Measurements from ENCODE around the gene FAM120A. TPM values are rescaled to one million over a fixed set of nuclear protein-coding genes. Genes with fewer than 3 reads are reported as not detected.

Gene FAM120A
- polyA plus RNA-seq, 4 donors = 36.2 to 85.8 (median 65.6) TPM

DNA sequence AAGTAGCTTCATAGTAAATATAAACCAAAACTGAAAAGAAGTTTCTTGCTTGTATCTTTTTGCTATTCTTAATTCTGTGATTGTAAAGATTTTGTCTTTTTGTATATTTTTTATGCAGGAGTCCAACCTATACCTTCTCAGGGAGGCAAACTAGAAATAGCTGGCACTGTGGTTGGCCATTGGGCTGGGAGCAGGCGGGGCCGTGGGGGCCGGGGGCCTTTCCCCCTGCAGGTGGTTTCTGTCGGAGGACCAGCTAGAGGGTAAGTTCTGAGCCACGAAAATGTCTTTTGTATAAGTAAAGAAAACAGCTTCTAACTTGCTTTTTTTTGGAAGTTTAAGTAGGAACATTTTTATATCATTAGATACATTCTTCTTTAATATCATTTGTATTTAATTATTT lies 109.5 kb downstream of the FAM120A start:
- H3K4me1 ChIP-seq (ENCODE audit: control insufficient read depth in 3 of 3, insufficient read depth in 2 of 3, low read depth in 1 of 3, low read length in 2 of 3) = no peaks in the 10 kb centered on the region
- no peak overlapping the region for H3K4me3 ChIP-seq (ENCODE audit: low read depth in 1 of 3, low read length in 3 of 3)
- no peaks in the 10 kb centered on the region for H3K9me3 ChIP-seq (ENCODE audit: control insufficient read depth in 2 of 2, insufficient read depth in 1 of 2, low read depth in 1 of 2, low read length in 1 of 2)
- no peak overlapping the region for H3K27ac ChIP-seq (ENCODE audit: low read depth in 1 of 3, low read length in 2 of 3)
- FAIRE-seq (no peak), DNase-seq (no peak)
- 86 to 88% (median 86%) methylated on average over 5 of the region's 5 CpGs for WGBS, 3 donors
- peaks cover 27 to 56% (median 30%) of the 10 kb centered on the region in 3 donors for H3K36me3 ChIP-seq (ENCODE audit: control insufficient read depth in 3 of 3, insufficient read depth in 2 of 3, low read depth in 1 of 3, low read length in 3 of 3)
- no peaks in the 10 kb centered on the region for H3K27me3 ChIP-seq (ENCODE audit: control insufficient read depth in 3 of 3, insufficient read depth in 3 of 3, low read length in 3 of 3)

DNA sequence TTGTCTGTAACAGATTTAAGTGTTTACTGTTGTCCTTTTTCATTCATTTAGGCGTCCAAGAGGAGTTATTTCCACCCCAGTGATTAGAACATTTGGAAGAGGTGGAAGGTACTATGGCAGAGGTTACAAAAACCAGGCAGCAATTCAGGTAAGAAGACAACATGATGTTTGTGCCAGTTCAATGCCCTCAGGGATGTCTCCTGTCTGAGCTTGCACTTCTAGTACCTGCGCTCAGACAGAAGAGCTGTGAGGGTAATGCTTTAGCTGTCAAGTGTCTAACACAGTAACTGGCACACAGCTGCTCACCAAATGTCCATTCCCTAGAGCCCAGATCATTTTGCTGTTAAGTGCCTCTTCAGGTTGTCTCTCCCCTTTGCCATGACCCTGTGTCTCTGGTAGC lies 110.7 kb downstream of the FAM120A start:
- no peak overlapping the region for H3K4me3 ChIP-seq (ENCODE audit: low read depth in 1 of 3, low read length in 3 of 3)
- WGBS, 3 donors = 89 to 95% (median 91%) methylated on average over 2 of the region's 2 CpGs
- H3K4me1 ChIP-seq (ENCODE audit: control insufficient read depth in 3 of 3, insufficient read depth in 2 of 3, low read depth in 1 of 3, low read length in 2 of 3) = peaks cover 0 to 5% (median under 1%) of the 10 kb centered on the region in 3 donors
- no peaks in the 10 kb centered on the region for H3K9me3 ChIP-seq (ENCODE audit: control insufficient read depth in 2 of 2, insufficient read depth in 1 of 2, low read depth in 1 of 2, low read length in 1 of 2)
- no peak overlapping the region for H3K27ac ChIP-seq (ENCODE audit: low read depth in 1 of 3, low read length in 2 of 3)
- H3K36me3 ChIP-seq (ENCODE audit: control insufficient read depth in 3 of 3, insufficient read depth in 2 of 3, low read depth in 1 of 3, low read length in 3 of 3) = peaks cover 23 to 52% (median 30%) of the 10 kb centered on the region in 3 donors
- H3K27me3 ChIP-seq (ENCODE audit: control insufficient read depth in 3 of 3, insufficient read depth in 3 of 3, low read length in 3 of 3) = no peaks in the 10 kb centered on the region
- DNase-seq (no peak), FAIRE-seq (no peak)

DNA sequence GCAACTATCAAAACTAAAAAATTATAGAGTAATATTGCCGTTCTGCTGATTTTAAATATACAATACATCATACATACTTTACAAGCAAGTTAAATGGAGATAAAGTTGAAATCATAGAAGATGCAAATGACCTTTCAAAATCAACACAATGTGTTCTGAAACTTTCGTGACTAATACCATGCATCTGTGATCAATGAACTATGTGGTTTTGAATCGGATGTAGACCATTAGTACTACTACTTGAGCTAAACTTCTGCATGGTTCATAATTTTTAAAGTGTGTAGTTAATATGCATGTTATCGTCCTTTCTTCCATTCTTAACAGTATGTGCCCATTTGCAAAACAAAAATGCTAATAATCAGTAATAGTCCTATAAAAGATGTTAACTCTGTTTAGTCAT lies 113.6 kb downstream of the FAM120A start:
- no peak for FAIRE-seq
- 72 to 88% (median 79%) methylated on average over 4 of the region's 4 CpGs for WGBS, 3 donors

DNA sequence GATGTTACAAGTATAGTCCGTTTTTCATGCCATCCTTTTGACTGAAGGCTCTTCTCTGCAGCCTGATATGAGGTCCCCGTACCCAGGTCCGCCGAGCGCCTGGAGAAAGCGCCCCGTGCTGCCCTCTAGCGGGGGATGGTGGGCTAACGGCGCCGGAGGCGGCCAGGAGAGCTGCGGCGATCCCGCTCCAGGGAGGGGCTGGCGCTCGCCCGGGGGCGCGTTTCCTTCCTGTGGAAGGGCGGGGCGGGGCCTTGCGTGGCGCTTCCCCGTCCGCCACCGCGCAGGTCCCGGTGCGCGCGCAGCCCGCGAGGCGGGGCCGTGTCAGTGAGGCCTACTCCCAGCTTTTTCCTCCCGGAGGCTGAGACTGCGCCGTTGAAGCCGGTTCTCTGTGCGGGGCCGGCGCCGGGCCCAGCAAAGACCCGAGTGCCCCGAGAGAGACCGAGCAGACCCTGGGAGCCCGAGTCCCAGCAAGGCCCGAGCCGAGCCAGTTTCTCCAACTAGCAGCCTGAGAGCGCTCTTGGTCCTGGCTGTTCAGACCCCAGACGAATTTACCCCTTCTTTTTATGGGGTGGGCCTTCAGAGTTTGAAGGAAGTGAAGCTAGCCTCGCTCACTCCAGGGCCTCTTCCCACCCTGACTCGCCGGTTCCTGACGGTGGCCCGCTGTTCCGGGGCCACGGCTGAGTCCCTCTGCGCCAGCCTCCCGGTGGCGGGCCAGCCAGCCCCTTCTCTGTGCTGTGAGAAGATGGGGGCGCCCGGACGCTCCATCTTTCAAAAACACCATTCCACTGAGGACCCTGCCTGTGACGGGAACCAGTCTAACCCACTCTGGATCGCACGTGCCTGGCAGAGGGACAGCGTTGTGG lies 115.2 kb downstream of the FAM120A start:
- no peaks in the 10 kb centered on the region for H3K27me3 ChIP-seq (ENCODE audit: control insufficient read depth in 3 of 3, insufficient read depth in 3 of 3, low read length in 3 of 3)
- no peaks in the 10 kb centered on the region for H3K9me3 ChIP-seq (ENCODE audit: control insufficient read depth in 2 of 2, insufficient read depth in 1 of 2, low read depth in 1 of 2, low read length in 1 of 2)
- peaks cover 0 to 10% (median 5%) of the 10 kb centered on the region in 3 donors for H3K4me1 ChIP-seq (ENCODE audit: control insufficient read depth in 3 of 3, insufficient read depth in 2 of 3, low read depth in 1 of 3, low read length in 2 of 3)
- FAIRE-seq = no peak
- peaks cover 11 to 19% (median 11%) of the 10 kb centered on the region in 3 donors for H3K36me3 ChIP-seq (ENCODE audit: control insufficient read depth in 3 of 3, insufficient read depth in 2 of 3, low read depth in 1 of 3, low read length in 3 of 3)
- 1 to 3% (median 2%) methylated on average over 48 to 69 of the region's 69 CpGs for WGBS, 3 donors
- H3K4me3 ChIP-seq (ENCODE audit: low read depth in 1 of 3, low read length in 3 of 3) = peak overlapping the region; percentile 52 to 71 (median 68)
- DNase-seq = peak; percentile 97 to 99
- H3K27ac ChIP-seq (ENCODE audit: low read depth in 1 of 3, low read length in 2 of 3) = peak overlapping the region; percentile 91 to 97 (median 94)

More for the DNA sequence above, 113.6 kb downstream of the FAM120A start:
- Histone ChIP-seq H3K36me3 (ENCODE audit: control insufficient read depth in 3 of 3, insufficient read depth in 2 of 3, low read depth in 1 of 3, low read length in 3 of 3) (peaks cover 11 to 27% (median 11%) of the 10 kb centered on the region in 3 donors), H3K4me1 (ENCODE audit: control insufficient read depth in 3 of 3, insufficient read depth in 2 of 3, low read depth in 1 of 3, low read length in 2 of 3) (peaks cover 0 to 10% (median 5%) of the 10 kb centered on the region in 3 donors), H3K27me3 (ENCODE audit: control insufficient read depth in 3 of 3, insufficient read depth in 3 of 3, low read length in 3 of 3) (no peaks in the 10 kb centered on the region), H3K4me3 (ENCODE audit: low read depth in 1 of 3, low read length in 3 of 3) (no peak overlapping the region), H3K9me3 (ENCODE audit: control insufficient read depth in 2 of 2, insufficient read depth in 1 of 2, low read depth in 1 of 2, low read length in 1 of 2) (no peaks in the 10 kb centered on the region), H3K27ac (ENCODE audit: low read depth in 1 of 3, low read length in 2 of 3) (no peak overlapping the region)
- no peak for DNase-seq

DNA sequence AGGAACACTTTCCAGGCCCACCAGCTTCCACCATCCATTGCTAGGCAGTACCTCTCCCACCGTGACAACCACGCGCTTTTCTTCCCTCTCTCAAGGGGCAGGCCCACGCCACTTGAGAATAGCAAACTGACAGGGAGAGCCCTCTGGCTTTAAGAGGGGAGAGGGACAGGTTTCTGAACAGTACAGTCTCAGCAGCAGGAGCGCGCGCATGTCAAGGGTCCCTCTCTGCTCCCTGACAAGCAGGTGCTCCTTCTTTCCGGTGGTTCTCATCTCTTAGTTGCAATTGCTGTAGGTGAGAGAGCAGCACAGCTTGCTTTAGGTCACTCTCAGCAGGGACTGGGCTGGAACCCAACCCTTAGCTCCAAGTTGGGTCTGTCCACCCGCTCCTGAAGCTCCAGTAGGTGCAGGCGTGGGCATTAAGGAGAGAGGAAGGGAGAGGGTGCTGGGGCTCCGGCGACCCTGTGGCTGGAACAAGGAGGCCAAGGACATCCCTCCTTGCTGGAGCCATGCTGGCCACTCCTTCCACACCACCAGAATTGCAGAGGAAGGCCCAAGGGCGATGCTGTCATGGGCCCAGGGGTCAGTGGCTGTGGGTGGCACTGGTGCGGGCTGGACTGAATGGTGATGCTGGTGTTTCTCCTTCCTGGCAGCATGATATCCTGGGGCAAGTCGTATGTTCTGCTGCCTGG lies 115.9 kb downstream of the FAM120A start:
- Histone ChIP-seq H3K36me3 (ENCODE audit: control insufficient read depth in 3 of 3, insufficient read depth in 2 of 3, low read depth in 1 of 3, low read length in 3 of 3) (peaks cover 6 to 16% (median 7%) of the 10 kb centered on the region in 3 donors), H3K4me1 (ENCODE audit: control insufficient read depth in 3 of 3, insufficient read depth in 2 of 3, low read depth in 1 of 3, low read length in 2 of 3) (peaks cover 0 to 10% (median 5%) of the 10 kb centered on the region in 3 donors), H3K9me3 (ENCODE audit: control insufficient read depth in 2 of 2, insufficient read depth in 1 of 2, low read depth in 1 of 2, low read length in 1 of 2) (no peaks in the 10 kb centered on the region), H3K27ac (ENCODE audit: low read depth in 1 of 3, low read length in 2 of 3) (peak overlapping the region; percentile 91 to 97 (median 94)), H3K27me3 (ENCODE audit: control insufficient read depth in 3 of 3, insufficient read depth in 3 of 3, low read length in 3 of 3) (no peaks in the 10 kb centered on the region), H3K4me3 (ENCODE audit: low read depth in 1 of 3, low read length in 3 of 3) (peak overlapping the region in 2 of 3 donors; percentile 68 to 71)
- FAIRE-seq (no peak), DNase-seq (no peak)
- 65 to 67% (median 66%) methylated on average over 15 of the region's 15 CpGs for WGBS, 3 donors

DNA sequence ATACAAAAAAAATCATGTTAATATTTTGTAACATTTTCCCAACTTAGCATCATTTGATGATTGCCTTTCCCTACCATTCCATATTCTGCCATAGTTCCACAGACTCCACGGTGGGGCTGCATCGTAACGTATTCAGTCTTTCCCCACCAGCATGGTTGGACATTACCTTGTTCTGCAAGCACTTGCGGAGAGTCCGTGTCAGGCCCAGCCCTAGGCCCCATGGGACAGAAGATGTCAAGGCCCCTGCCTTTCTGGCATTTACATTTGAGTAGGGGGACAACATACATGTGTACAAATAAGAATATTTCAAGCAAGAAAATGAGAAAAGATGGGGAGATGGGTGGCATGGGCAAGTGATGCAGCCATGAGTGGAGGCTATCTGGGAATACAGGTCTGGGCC lies 116.7 kb downstream of the FAM120A start:
- H3K4me1 ChIP-seq (ENCODE audit: control insufficient read depth in 3 of 3, insufficient read depth in 2 of 3, low read depth in 1 of 3, low read length in 2 of 3) = peaks cover 0 to 10% (median 5%) of the 10 kb centered on the region in 3 donors
- WGBS, 3 donors = 96 to 97% (median 97%) methylated on average over 5 of the region's 5 CpGs
- H3K27ac ChIP-seq (ENCODE audit: low read depth in 1 of 3, low read length in 2 of 3) = no peak overlapping the region
- H3K27me3 ChIP-seq (ENCODE audit: control insufficient read depth in 3 of 3, insufficient read depth in 3 of 3, low read length in 3 of 3) = no peaks in the 10 kb centered on the region
- DNase-seq = no peak
- no peak overlapping the region for H3K4me3 ChIP-seq (ENCODE audit: low read depth in 1 of 3, low read length in 3 of 3)
- no peaks in the 10 kb centered on the region for H3K9me3 ChIP-seq (ENCODE audit: control insufficient read depth in 2 of 2, insufficient read depth in 1 of 2, low read depth in 1 of 2, low read length in 1 of 2)
- peaks cover 5 to 10% (median 5%) of the 10 kb centered on the region in 3 donors for H3K36me3 ChIP-seq (ENCODE audit: control insufficient read depth in 3 of 3, insufficient read depth in 2 of 3, low read depth in 1 of 3, low read length in 3 of 3)
- FAIRE-seq = no peak

DNA sequence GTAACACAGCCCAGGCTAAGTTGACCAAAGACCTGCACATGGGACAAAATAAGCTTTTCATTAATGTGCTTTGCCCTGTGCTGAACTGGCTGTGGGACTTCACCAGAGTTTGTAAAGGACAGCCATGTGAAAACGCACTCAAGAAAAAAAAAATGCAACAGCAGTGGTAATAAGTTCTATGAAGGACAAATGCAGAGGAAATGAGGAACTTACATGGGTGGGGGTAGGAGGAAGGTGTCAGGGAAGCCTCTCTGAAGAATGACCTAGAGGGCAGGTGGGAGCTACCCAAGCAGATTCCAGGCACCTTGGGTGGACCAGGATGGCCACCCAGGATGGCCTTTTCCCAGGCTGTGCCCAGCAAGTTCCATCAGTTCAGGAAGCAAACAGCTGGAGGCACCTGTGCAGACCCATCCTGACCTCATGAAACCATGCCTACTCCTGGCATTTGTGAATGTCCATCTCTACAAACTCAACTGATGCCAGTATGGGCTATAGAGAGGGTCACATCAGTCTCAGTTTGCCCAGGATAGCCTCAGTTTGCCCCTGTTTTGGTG lies 118.2 kb downstream of the FAM120A start:
- peaks cover 0 to 12% (median 5%) of the 10 kb centered on the region in 3 donors for H3K4me1 ChIP-seq (ENCODE audit: control insufficient read depth in 3 of 3, insufficient read depth in 2 of 3, low read depth in 1 of 3, low read length in 2 of 3)
- FAIRE-seq = no peak
- no peak for DNase-seq
- no peak overlapping the region for H3K27ac ChIP-seq (ENCODE audit: low read depth in 1 of 3, low read length in 2 of 3)
- H3K4me3 ChIP-seq (ENCODE audit: low read depth in 1 of 3, low read length in 3 of 3) = no peak overlapping the region
- H3K36me3 ChIP-seq (ENCODE audit: control insufficient read depth in 3 of 3, insufficient read depth in 2 of 3, low read depth in 1 of 3, low read length in 3 of 3) = no peaks in the 10 kb centered on the region
- no peaks in the 10 kb centered on the region for H3K27me3 ChIP-seq (ENCODE audit: control insufficient read depth in 3 of 3, insufficient read depth in 3 of 3, low read length in 3 of 3)
- H3K9me3 ChIP-seq (ENCODE audit: control insufficient read depth in 2 of 2, insufficient read depth in 1 of 2, low read depth in 1 of 2, low read length in 1 of 2) = no peaks in the 10 kb centered on the region
- 72 to 79% (median 76%) methylated on average over 1 of the region's 1 CpG for WGBS, 3 donors

DNA sequence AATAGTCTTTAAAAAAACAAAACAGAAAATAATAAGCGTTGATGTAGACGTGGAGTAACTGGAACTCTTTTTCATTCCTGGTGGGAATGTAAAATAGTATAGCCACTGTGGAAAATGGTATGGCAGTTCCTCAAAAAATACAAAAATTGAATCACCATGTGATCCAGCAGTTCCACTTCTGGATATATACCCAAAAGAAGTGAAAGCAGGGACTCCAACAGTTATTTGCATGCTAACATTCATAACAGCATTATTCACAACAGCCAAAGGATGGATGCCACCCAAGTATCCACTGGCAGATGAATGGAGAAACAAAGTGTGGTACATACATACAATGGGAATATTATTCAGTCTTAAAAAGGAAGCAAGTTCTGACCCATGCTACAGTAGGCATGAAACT lies 120.7 kb downstream of the FAM120A start:
- Histone ChIP-seq H3K27me3 (ENCODE audit: control insufficient read depth in 3 of 3, insufficient read depth in 3 of 3, low read length in 3 of 3) (no peaks in the 10 kb centered on the region), H3K27ac (ENCODE audit: low read depth in 1 of 3, low read length in 2 of 3) (no peak overlapping the region), H3K36me3 (ENCODE audit: control insufficient read depth in 3 of 3, insufficient read depth in 2 of 3, low read depth in 1 of 3, low read length in 3 of 3) (no peaks in the 10 kb centered on the region), H3K4me3 (ENCODE audit: low read depth in 1 of 3, low read length in 3 of 3) (no peak overlapping the region), H3K9me3 (ENCODE audit: control insufficient read depth in 2 of 2, insufficient read depth in 1 of 2, low read depth in 1 of 2, low read length in 1 of 2) (no peaks in the 10 kb centered on the region), H3K4me1 (ENCODE audit: control insufficient read depth in 3 of 3, insufficient read depth in 2 of 3, low read depth in 1 of 3, low read length in 2 of 3) (peaks cover 3 to 15% (median 4%) of the 10 kb centered on the region in 3 donors)
- DNase-seq = no peak
- WGBS, 3 donors = 95 to 96% (median 95%) methylated on average over 2 of the region's 2 CpGs
- FAIRE-seq = no peak

Data from small intestine (tissue), 7 donors.